Motor neuron (in vitro differentiated cells): Measurements from ENCODE around the gene CEND1. TPM values are rescaled to one million over a fixed set of nuclear protein-coding genes. Genes with fewer than 3 reads are reported as not detected.

ENCODE experiments used
- ATAC-seq, 8 experiments: fragments of 200-7000 bp; cut with Tn5 transposase; replicated peaks in 6 of 8; 2 replicates each; pipeline ENCODE4 v1.8.0; 2021; ENCODE audit warnings: mild to moderate bottlenecking in 8 of 8, moderate library complexity in 8 of 8
- H3K27ac ChIP-seq, 2 donors: fragments of 250-450 bp; sonication (Bioruptor Pico); 2 replicates each; pipeline ENCODE4 v1.9.0; 2021; ENCODE audit warnings: antibody characterized with exemption in 2 of 2, mild to moderate bottlenecking in 2 of 2, moderate library complexity in 1 of 2
- H3K4me1 ChIP-seq, 2 donors: fragments of 250-450 bp; sonication (Bioruptor Pico); replicated peaks in 1 of 2; 2 replicates each; pipeline ENCODE4 v1.6.1; 2021; ENCODE audit warnings: antibody characterized with exemption in 2 of 2, mild to moderate bottlenecking in 2 of 2, moderate library complexity in 1 of 2
- H3K4me3 ChIP-seq, 5 donors: fragments of 250-450 bp; sonication (Bioruptor Pico); 2 replicates each; pipeline ENCODE4 v1.9.0; 2021; ENCODE audit warnings: antibody characterized with exemption in 5 of 5, mild to moderate bottlenecking in 5 of 5, moderate library complexity in 4 of 5
- WGBS, 10 experiments: fragments of 450-650 bp; shearing (Covaris generic); methylation state at CpG; one replicate each; pipeline ENCODE4 v1.0.0; 2022; 5-methylcytosine and 5-hydroxymethylcytosine counted together
- in situ Hi-C, 9 experiments: fragments of 400-800 bp; cut with MboI; loops; one replicate each; pipeline ENCODE4 v1.15.0; 2021; ENCODE audit warnings: low sequenced_read_pairs in 9 of 9, low pct_unique_long_range_greater_than_20kb in 2 of 9; ENCODE audit not compliant: unreplicated experiment in 9 of 9
- total RNA-seq, 8 experiments: library from RNA; unstranded; fragments of 300-600 nt; gene quantifications; 2 replicates each; pipeline versions ENCODE4 v1.2.3 to v1.2.4, GENCODE V29; 2022

The CEND1 gene
- total RNA-seq, 8 experiments from 2014 or later = 1.8 to 21.7 (median 15.3) TPM

DNA sequence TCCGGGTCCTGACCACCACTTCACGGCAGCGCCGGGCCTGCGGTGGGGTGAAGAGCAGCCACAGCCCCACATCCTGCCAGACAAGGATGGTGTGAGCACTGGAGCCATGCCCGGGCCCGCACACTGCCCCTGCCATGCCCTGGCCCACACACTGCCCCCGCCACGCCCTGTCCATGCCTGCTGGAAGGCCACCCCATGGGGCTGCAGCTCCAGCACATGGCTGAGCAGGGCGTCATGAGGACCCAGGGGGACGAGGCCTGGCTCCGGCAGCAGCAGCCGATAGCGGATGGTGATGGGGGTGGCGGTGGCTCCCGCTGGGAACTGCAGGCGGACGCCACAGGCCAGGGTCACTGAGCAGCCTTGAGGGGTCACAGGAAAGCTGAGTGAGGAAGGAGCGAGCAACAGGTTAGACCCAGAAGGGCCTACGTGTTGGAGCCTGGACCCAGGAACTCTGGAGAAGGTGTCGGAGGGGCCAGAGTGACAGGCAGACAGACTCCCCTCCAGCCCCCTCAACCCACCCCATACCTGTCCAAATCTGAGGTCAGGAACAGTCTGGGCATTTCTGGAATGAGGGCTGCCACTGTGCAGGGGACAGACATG lies 12.2 kb upstream of the CEND1 start:
- 94 to 100% methylated on average over 1 to 6 of the region's 21 CpGs; no CpG with 5 or more reads in 8 of the 10 experiments for WGBS, 10 experiments
- no peak overlapping the region for H3K4me3 ChIP-seq
- in situ Hi-C loops = no loop called here
- no peak for ATAC-seq
- no peak overlapping the region for H3K27ac ChIP-seq
- peaks cover 15 to 20% of the 10 kb centered on the region in 2 donors for H3K4me1 ChIP-seq

DNA sequence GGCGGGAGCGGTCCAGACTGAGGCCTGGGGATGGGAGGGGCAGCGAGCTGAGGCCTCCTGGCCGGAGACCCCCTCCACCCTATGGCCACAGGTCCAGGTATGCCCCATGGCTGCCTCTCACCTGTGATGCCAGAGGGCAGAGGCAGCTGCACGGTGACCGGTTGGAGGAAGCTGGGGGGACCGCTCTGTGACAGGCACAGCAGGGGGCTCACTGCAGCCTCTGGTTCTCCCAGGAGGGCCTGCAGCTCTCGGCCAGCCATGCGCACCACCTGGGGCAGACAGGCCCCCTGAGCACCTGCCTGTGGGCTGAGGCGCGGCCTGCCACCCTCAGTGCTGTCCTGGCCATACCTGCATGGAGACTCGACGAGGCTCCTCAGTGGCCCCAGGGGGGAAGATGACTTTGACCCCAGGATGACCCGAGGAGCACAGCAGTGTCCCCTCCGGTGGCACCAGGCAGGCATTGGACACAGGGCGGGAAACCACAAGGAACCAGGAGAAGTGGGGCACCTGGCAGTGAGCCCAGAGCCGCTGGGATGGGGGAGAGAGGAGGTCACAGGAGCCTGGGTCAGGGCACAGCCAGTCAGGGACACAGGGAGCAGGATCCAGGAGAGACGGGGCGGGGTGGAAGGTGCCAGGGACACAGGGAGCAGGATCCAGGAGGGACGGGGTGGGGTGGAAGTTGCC lies 11.3 kb upstream of the CEND1 start:
- Histone ChIP-seq H3K4me3 (no peak overlapping the region), H3K27ac (no peak overlapping the region), H3K4me1 (peaks cover 19 to 27% of the 10 kb centered on the region in 2 donors)
- 89 to 93% methylated on average over 3 to 5 of the region's 20 CpGs; no CpG with 5 or more reads in 8 of the 10 experiments for WGBS, 10 experiments
- in situ Hi-C loops = no loop called here
- no peak for ATAC-seq

GRCh38 chr11:800473-800872 lies 10.6 kb upstream of the CEND1 start:
- no peak overlapping the region for H3K4me3 ChIP-seq
- in situ Hi-C loops = no loop called here
- H3K27ac ChIP-seq = no peak overlapping the region
- peaks cover 25 to 30% of the 10 kb centered on the region in 2 donors for H3K4me1 ChIP-seq
- WGBS, 10 experiments = no CpG with 5 or more reads among the region's 30 CpGs
- ATAC-seq = no peak

GRCh38 chr11:799641-800316 lies 9.9 kb upstream of the CEND1 start:
- Histone ChIP-seq H3K4me1 (peaks cover 31 to 36% of the 10 kb centered on the region in 2 donors), H3K27ac (no peak overlapping the region), H3K4me3 (no peak overlapping the region)
- in situ Hi-C loops = no loop called here
- WGBS, 10 experiments = no CpG with 5 or more reads among the region's 32 CpGs
- no peak for ATAC-seq

DNA sequence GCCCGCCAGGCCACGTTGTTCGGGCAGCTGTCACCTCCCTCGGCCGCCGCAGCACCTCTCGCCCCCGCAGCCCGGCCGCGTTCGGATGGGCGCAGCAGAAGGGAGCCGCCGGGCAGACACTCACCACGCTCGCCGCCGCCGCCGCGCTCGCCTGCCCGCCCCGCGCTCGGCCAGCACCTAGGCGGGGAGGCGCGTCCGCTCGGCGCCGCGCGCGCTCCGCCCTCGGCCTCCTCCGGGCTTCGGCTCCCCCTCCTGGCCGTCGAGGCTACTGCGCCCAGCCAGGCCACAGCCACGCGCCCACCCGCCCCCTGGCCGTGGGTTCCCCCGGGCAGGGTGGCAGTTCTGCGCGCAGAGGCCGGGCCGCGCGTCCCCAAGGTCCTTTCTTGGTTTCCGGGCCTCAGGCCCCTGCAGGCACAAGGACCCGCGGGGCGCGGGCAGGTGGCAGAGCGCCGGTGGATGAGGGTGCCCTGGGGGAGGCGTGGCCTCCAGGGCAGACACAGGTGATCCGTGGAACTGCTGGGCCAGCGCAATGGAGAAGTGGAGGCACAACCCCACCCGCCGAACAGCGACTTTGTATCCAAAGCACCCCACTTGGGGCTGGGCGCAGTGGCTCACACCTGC lies 8.3 kb upstream of the CEND1 start, which contains the start of gene SLC25A22:
SLC25A22 (minus strand) TSS at position 189 of the 621 bp plus-strand sequence. CDS start 3,275 bp downstream, outside the sequence.
- in situ Hi-C loops = no loop called here
- H3K27ac ChIP-seq = peak within 1 kb of the TSS; percentile 95 to 97
- ATAC-seq = peak; percentile 31 to 64 (median 39)
- peak within 1 kb of the TSS; percentile 54 to 79 (median 61) for H3K4me3 ChIP-seq
- peaks cover 23 to 28% of the 10 kb centered on the region in 2 donors for H3K4me1 ChIP-seq
- 0 to 11% (median 3%) methylated on average over 1 to 5 of the region's 69 CpGs; no CpG with 5 or more reads in 7 of the 10 experiments for WGBS, 10 experiments

DNA sequence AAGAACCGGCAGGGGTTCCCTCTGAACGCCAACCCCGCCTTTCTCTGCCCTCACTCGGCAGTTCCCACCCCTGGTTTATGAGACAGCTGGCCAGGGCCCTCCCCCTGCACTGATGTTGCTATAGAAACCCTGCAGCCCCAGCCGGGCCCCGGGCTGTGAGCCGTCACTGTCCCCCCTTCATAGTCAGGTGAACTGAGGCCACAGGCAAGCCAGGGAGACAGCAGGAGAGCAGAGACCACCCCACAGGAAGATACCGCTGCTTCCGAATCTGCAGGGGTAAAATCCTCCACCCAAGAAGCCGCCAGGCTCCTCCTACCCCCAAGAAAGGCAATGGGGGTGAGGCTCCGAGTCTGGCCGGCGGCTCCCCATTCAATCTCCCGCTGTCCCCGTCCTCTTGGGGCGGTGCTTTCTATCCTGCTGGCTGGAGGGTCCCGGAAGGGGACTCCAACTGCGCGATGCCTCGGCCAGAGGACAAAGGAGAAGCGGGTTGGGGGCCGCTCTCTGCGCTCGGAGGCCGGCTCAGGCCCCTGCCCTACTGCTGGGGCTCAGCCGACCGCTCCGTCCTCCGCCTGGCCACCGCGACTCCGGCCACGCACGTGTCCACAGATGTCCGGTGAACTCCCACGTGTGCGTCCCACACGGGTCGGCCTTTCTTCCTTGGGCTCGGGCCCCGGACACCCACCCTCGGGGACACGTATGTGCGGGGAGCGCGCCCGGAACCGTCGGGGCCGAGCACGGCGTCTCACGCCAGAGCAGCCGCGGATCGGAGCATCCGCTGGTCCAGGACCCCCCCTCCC lies 7.6 kb upstream of the CEND1 start:
- peak; percentile 40 to 76 (median 68) for ATAC-seq
- H3K27ac ChIP-seq = peak overlapping the region; percentile 95 to 97
- H3K4me1 ChIP-seq = peaks cover 23 to 28% of the 10 kb centered on the region in 2 donors
- in situ Hi-C loops = no loop called here
- peak overlapping the region; percentile 54 to 79 (median 61) for H3K4me3 ChIP-seq
- 0% methylated on average over 3 to 7 of the region's 57 CpGs; no CpG with 5 or more reads in 6 of the 10 experiments for WGBS, 10 experiments

GRCh38 chr11:796565-797295 lies 6.8 kb upstream of the CEND1 start:
- WGBS, 10 experiments = 0 to 20% (median 6%) methylated on average over 1 to 6 of the region's 18 CpGs; no CpG with 5 or more reads in 7 of the 10 experiments
- peaks cover 23 to 28% of the 10 kb centered on the region in 2 donors for H3K4me1 ChIP-seq
- peak in 5 of 8 experiments; percentile 0 to 2 (median 0) for ATAC-seq
- in situ Hi-C loops = no loop called here
- peak overlapping the region; percentile 95 to 97 for H3K27ac ChIP-seq
- H3K4me3 ChIP-seq = peak overlapping the region; percentile 54 to 79 (median 61)

DNA sequence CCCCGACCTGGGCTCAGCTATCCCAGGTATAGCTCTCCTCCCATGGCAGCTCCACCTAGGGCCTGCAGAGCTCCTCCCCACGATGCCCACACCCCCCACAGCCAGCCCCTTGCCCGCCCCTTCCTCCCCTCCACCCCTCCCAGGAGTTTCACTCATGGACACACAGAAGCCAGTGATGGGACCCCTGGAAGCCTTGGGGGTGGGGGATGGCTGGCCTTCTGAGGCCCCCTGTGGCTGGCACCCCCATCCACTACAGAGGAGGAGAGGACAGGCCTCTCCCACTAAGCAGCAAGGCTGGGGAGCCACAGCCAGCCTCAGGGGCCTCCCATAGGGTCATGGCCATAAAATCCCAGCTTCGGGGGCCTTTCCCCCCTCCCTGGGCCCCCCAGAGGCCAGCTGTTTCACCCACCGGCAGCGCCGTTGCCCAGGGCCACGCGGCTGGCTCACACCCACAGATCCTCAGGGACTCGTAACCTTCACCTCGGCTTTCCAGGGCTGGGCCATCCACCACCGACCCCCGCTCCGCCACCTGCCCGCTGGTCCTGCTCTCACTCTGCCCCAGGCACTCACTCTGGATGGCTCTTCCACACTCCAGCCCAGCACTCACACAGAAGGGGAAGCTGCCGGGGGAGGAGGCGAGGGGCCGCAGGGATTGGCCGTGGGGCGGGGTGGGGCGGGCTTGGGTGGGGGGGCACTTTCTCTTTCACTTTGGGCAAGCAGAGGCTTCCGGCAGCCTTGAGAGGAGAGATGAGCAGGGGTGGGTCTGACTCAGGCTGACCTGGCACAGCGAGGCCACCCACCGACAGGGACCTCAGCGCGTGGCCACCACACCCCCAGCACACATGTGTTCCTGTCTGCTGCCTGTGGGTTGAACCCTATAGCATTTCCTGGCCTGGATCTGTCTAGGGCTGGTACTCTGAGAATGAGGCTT lies 6.0 kb upstream of the CEND1 start:
- peak overlapping the region; percentile 95 to 97 for H3K27ac ChIP-seq
- ATAC-seq = peak; percentile 35 to 58 (median 42)
- peak overlapping the region; percentile 54 to 79 (median 61) for H3K4me3 ChIP-seq
- in situ Hi-C loops = no loop called here
- peaks cover 23 to 30% of the 10 kb centered on the region in 2 donors for H3K4me1 ChIP-seq
- no CpG with 5 or more reads among the region's 26 CpGs for WGBS, 10 experiments

DNA sequence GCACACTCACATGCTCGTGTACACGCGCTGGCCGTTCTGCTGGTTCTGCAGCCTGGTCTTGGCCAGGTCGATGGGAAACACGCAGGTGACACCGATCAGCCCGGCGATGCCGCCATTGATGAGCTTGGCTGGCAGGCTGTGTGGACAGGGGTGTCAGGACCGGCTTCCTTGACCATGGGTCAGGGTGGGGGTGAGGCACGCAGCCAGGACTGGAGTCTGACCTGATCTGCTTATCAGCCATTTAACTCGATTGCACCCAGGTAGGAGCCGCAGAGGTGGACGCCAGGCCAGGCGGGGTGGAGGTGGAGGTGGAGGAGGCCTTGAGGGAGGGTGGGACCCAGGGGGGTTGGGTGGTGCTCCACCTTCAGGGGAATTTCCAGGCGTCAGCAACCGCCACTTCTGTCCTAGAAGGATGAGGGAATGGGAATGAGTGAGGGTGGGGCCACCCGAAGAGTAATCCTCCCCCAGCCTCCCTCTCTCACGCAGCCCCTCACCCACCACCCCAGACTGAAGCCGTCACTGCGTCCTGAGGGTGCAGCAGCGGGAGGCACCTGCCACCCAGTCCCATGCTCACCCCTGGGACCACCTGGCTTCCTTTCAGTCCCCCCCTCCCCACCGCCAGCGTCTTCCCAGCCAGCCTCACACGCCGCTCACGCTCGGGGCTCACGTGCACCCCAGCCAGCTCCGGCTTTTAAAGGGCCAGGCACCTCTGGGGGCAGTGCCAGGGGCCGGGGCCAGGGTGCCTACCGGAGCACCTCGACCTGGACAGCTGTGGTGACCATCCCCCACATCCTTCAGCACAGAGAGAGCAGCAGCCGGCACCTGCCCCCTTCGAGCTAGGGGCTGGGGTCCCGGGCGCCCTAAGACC lies 5.1 kb upstream of the CEND1 start:
- peak in 1 of 8 experiments; percentile 2 for ATAC-seq
- in situ Hi-C loops = no loop called here
- Histone ChIP-seq H3K4me1 (peaks cover 23 to 39% of the 10 kb centered on the region in 2 donors), H3K4me3 (peak overlapping the region; percentile 54 to 79 (median 61)), H3K27ac (peak overlapping the region; percentile 95 to 97)
- WGBS, 10 experiments = 100% methylated on average over 2 of the region's 38 CpGs; no CpG with 5 or more reads in 9 of the 10 experiments

GRCh38 chr11:794013-794765 lies 4.3 kb upstream of the CEND1 start:
- Histone ChIP-seq H3K4me3 (no peak overlapping the region), H3K27ac (no peak overlapping the region), H3K4me1 (peaks cover 26 to 47% of the 10 kb centered on the region in 2 donors)
- WGBS, 10 experiments = 80 to 88% (median 81%) methylated on average over 4 to 5 of the region's 31 CpGs; no CpG with 5 or more reads in 7 of the 10 experiments
- no peak for ATAC-seq
- in situ Hi-C loops = no loop called here
